GM19438 (cell line): ENCODE results near the gene PADI2.
"Not testable (repeated sequence)": the region's sequence is repeated elsewhere in the genome, so short reads cannot be mapped to it uniquely, and the experiment has no call there.

Experiments
- ATAC-seq: cut with Tn5 transposase; IDR thresholded peaks from one replicate; pipeline ENCODE4 v1.9.1; 2021; ENCODE audit warnings: low read depth; ENCODE audit not compliant: unreplicated experiment

The PADI2 gene

DNA sequence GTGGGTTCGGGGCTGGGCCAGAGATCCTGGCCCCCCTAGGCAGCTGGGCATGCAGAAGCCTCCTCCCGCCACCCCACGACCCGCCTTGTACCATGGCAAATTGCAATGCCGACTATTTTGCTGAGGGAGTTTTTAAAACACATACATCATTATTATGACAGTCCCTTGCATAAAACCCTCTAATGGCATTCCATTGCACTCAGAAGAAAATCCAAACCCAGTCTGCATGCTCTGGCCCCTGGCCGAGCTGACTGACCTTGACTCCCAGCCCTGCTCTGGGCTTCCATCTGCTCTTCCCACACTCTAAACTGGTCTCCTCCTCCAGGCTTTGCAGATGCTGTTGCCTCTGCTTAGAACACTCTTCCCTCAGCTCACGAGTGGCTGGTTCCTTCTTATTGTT, 28.0 kb downstream of the PADI2 start:
- ATAC-seq: no peak

DNA sequence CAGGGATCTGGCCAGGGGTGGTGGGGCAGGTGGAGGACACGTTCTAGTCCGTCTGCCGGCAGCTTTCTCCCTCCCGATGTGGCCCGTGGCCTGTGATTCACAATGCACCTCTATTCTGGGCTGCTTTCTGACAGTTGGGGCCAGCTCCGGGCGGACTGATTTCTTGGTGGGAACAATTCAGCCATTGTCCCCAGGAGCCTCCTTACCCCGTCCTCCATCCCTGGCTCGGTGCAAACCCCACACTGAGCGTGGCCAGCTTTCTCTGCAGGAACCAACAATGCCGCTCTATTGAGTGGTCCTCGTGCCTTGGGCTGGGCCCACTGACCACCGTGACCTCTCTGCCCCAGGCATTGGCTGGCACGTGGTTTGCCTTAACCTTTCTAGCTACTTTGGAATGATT, 29.7 kb downstream of the PADI2 start:
- ATAC-seq: no peak

DNA sequence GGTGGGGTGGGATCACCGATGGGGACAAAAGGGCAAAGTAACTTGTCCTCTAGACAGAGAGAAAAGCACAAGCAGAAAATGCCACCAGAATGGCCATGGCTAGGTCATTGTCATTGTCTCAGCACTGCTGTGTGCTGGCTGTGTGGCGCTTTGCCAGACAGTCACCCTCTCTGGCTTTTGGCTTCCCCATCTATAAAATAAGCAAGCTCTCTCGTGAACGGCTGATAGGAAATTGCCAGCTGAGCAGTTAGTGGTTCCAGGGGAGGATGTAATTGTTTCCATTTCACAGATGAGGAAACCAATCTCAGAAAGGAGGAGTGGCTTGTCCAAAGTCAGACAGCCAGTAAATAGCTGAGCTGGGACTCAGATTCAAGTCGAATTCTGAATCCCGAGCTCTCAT, 32.5 kb downstream of the PADI2 start:
- no peak for ATAC-seq

DNA sequence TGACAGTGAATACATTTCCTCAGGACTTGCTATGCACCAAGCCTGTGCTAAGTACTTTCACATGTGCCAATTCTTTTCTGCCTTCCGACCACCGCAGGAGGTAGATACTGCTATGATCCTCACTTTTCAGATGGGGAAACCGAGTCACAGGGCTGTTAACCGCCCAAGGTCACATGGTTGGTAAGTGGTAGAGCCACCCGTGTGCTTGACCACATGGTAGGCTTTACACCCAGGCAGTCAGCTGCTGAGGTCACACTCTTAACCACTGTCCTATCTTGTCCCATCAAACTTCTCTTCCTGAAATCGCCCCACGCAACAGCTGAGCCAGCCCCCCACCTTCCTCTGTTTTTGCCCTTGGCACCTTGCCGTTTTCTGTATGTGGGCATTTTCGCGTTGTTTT, 34.5 kb downstream of the PADI2 start:
- ATAC-seq: no peak

DNA sequence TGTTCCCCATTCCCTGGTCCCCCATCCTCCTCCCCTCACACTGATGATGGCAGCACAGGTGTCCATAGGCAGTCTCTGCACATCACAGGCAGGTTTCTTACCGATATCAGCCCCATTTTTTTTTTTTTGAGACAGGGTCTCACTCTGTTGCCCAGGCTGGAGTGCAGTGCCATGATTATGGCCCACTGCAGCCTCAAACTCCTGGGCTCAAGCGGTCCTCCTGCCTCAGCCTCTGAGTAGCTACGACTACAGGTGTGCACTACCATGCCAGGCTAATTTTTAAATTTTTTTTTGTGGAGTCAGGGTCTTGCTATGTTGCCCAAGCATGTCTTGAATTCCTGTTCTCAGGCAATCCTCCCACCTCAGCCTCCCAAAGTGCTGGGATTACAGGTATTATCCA, 36.5 kb downstream of the PADI2 start:
- no peak for ATAC-seq

DNA sequence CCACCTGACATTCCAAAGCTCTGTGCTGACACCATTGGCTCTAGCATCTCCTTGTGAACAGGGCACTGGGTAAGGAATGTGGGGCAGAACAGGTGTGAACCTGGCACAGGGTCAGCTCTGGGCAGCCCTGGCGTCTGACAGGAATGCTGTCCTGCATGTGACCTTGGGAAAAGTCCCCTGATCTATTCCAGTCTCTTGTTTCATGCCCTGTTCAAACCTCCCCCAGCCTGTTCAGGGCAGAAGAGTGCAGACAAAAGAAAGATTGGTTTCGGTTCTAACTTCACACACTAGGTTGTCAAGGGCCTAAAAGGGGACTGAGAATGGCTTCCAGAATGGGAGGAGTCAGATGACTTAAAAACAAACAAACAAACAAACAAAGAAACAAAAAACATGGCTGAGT, 37.8 kb downstream of the PADI2 start:
- ATAC-seq: no peak

DNA sequence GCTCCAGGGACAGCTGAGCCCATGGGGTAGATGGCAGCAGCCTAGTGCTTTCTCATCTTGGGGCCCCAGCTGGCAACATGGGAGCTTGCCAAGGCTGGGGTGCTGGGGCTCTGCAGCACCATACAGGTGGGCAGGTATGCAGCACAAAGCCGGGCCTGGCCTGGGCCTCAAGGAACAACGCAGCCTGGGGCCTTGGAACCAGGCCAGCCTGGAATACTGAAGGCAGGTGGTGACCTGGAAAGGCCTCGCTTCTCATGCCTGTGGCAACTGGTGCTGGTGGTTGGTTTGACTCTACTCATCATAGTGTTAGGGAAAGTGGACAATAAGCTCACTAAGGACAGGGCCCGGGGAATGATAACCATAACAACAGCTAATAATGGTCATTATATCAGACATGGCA, 38.4 kb downstream of the PADI2 start:
- ATAC-seq: no peak

DNA sequence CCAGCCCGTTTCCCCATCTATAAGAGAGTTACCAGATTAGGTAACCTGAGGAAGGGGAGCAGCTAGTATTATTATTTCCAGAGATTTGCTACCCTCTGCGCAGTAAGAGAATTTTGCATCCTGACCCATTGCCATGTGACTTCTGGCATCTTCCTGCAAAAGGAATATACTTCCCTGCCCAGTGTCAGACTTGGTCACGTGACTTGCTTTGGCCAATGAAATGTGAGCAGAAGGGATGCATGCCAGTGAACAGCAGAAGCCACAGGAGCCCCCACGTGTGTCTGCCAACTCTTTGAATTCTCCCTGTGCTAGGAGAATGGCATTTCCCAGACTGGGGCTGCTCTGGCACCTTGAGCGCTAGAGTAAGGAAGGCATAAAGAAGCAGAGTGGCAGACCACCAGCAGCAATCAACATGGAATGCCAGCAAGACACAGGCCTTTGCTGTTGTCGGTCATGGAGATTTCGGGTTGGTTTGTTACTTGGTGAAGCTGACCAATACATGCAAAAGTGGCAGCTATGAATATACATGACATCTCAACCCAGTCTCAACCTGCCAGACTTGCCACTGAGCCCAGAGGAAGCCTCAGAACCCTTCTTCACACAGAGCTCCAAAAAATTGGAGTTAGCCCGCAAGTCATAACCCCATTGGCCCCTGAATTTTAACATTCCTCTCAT, 39.0 kb downstream of the PADI2 start:
- no peak for ATAC-seq

DNA sequence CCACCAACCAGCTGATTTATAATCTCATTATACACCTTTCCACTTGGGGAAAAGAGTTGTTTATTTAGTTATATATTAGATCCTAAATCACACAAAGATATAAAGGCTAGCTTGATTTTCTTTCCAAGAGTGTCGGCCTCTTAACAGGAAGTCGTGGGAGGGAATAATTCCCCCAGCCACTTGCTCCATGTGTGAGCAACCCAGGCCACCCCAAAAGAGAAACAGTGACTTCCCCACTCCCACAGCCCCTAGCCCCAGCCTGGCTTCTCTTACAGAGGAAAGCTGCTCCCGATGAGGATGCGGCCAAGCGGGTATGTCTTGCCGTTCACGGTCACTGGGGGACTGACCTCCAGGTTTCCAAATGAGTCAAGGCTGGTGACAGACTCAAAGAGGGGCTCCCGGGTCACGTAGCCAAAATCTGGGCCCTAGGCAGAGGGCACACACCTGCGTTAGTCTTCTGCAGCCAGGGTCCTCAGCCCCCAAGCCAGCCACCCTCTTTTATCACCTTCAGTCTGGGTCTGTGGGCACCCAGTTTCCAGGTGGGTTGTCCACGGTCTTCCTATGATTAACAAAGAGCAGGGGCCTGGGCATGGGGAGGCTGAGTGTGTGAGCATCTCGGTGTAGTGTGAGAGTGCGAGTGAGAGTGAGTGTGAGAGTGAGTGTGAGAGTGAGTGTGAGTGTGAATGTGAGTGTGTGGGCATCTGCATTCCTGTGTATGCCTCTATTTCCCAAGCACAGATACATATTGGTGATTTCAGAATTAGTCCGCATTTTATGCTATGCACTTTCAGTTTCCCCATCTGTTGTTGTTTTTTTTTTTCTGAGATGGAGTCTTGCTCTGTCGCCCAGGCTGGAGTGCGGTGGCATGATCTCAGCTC, 40.0 kb downstream of the PADI2 start:
- ATAC-seq: no peak

DNA sequence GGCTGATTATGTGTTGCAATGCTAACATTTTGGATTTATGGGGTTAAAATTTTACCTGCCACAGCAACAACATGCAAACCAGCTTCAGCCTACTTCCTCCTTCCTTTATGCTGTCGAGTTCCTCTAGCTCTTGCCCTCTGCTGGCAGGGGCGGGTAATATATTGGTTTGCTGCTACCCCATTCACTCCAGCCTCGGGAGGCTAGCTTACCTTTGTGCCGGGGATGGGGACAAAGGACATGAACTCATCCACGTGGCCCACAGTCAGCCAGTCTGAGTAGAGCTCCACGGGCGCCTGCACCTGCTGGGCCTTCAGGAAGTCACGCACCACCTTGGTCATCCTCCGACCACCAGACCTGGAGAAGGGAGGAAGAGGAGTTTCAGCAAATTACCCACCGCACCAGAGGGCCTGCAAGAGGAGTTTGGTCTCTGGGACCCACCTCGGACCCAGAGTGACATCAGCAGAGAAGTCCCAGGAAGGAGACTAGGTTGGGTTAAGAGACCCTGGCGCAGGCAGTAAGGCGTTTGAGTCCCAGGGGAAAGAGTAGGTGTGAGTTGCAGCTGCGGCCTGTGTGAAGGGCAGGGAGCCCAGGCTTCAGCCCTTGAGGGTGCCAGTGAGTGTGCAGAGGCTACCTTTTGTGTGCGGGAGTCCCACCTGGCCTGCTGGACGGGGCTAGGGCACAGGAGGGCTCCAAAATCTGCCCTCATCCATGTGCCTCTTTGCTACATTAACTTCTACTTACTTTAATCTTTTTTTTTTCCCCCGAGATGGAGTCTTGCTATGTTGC, 43.6 kb downstream of the PADI2 start:
- no peak for ATAC-seq

DNA sequence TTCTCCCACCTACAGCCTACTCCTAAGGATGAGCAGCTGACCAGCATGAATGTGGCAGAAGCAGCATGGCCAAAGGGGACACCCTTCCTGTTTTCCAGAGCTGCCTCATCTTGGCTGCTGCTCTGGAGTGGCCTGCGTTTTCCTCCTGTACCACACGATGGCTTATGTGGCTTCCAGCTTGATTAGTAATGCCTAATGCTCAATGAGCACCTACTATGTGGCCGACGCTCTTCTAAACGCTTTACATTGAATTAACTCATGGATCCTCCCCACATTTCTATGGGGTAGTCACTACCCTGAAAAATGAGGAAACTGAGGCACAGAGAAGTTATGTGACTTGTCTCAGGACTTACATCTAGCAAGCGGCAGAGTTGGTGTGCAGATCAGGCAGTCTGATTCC, 47.5 kb downstream of the PADI2 start:
- no peak for ATAC-seq

DNA sequence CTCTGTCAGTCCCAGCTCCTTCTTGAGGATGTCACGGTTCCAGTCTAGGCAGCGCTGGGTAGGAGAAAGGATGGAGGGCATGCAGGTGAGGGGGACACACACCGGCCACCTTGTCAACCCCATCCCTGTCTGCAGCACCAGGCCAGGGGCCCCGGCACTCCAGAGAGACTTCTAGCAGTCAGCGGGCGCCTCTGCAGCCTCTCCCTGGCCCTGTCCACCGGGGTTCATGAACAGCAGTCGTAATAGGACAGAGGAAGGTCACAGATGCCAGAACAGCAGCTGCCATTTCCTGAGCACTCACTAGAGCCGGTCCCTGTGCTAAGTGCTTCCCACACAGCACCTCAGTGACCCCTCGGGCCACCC, 49.1 kb downstream of the PADI2 start:
- no peak for ATAC-seq

DNA sequence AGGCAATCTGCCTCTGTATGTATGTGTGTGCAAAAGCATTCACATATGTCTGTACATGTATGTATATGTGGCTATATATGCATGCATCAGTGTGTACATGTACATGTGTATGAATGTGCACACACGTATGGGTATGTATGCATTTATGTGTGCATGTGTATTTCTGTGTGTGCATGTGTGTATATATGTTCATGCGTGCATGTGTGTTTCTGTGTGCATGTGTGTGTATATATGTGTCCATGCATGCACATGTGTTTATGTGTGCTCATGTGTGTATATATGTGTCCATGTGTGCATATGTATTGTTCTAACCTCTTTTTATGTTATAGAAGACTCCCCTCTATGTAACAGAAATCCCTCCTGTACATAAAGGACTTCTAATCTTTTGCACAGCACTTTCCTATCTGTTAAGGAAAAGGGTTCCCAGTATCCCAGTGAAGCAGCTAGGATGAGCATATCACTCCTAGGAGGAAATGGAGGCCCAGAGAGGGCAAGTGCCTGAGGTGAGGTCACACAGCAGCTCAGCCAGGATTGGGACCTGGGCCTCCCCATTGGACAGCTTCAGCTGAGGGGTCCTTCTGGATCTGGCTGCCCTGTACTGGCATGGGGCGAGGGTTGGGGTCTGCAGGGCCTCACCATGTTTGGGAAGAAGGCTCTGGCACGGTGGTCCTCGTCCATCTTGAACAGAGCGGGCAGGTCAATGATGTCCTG, 49.6 kb downstream of the PADI2 start:
- ATAC-seq: no peak

DNA sequence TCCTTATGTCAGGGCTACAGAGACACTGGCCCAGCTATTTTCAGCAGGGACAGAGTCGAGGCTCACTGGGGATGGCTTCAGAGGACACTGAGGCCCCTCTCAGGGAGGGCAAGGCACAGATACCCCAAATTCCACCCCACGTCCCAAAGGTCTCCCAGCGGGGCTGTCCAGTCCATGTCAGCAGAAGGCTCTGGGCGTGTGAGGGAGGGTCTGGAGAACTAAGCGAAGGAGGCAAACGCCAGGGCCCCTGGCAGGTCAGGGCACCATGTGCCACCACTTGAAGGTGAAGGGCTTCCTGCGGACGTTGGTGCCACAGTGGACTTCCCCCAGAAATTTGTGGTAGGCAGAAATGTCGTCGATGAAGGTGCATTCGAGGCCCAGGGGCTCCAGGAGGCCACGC, 50.5 kb downstream of the PADI2 start:
- no peak for ATAC-seq

DNA sequence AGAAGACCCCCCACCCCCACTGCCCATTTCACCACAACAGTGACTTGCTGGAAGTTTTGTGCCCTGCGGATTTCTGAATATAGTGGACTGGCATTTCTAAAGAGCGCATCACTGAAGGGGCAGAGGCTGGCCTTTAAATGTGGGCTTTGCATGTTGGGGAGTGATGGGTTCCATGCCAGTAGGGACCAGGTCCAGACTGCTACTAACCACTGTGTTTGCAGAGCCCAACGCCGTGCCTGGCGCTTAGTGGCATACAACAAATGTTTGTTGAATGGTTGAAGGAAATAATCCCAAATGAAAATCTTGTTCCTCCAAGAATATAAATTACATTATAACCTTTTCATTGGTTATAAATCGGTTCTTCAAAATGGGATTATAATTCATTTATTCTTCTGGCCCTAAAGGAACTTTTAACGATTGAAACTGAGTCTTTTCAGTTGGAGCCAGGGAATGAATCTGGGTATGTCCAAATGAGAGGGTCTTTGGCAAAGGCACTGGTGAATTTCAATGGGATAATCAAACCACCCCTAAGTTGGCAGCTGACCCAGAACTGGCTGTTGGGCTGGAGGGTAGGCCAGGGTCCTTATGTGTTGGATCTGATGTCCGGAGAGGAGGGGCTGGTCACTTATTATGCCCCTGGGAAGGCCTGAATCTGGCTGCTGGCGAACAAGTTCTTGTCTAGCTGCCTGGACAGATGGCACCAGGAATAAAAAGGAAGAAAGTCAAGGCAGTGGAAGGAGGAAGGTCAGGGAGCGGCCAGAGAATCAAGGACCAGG, 51.6 kb downstream of the PADI2 start:
- ATAC-seq: no peak

DNA sequence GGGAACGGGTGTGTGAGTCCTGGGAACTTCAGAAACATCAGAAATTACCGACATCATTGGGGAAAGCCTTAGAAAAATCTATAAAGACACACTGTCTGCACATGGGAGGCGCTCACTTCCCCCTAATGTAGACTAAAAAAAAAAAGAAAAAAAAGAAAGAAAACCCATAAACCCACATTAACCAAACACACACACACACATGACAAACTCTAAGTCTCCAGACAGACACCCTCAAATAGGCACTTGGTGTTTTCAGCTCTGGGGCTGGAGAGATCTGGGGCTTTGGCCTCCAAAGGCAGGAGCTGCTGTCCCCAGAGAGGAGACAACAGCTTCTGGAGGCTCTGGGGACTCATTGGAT, 52.2 kb downstream of the PADI2 start:
- no peak for ATAC-seq

DNA sequence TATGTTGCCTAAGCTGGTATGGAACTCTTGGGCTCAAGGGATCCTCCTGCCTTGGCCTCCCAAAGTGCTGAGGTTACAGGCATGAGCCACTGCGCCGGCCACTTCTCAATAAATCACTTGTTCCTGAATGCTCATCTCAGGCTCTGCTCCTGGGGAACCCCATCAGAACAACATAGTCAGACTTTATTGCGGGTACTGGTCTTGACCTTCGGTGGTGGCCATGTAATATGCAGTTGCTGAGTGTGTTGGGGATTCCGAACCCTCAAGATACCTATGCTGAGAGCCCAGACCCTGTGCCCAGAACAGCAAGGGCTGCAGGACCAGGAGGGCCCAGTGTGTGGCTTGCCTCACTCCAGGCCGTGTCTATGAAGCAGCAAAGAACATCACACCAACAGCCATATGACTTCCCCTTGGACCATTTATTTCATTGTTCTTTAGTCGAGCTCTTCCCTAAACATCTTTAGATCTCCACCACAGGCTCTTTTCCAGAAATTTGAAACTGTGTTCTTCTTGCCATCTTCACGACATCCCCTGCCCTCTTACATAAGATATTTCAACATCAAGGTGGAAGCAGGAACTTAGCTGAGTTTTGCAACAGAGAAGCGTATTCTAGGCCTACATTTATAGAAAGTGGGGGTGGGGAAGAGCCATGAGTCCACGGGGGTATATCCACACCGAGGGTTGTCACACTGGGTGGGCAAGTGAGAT, 52.7 kb downstream of the PADI2 start:
- no peak for ATAC-seq

DNA sequence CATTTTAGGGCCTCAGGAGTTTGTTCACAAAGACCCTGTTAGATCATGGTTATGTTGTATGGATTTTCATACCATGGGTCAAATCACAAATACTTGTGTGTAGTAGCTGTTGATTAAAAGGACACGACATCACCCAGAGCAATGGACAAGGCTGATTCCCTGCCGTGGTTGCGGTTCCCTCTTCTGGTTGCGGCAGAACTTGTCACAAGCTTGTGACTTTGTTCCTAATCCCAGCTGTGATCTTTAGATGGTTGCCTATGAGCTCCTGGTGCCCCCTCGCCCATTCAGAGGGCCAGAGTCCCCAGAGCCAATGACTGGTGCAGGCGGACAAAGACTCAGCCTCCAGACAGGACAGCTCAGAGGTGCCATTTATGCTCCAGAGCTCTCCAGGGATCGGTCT, 53.6 kb downstream of the PADI2 start:
- no peak for ATAC-seq

DNA sequence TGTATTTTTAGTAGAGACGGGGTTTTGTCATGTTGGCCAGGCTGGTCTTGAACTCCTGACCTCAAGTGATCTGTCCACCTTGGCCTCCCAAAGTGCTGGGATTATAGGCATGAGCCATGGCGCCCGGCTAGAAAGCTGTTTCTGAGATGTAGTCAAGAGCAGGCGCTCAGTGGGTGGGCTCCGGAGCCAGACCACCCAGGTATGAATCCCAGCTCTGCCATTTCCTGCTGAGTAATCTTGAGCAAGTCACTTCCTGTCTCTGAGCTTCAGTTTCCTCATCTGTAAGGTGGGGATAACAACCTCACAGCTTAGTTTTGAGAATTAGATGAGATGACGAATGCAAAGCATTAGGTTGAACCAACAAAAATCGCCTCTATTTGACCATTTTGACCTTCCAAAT, 56.5 kb downstream of the PADI2 start:
- ATAC-seq: not testable (repeated sequence)

DNA sequence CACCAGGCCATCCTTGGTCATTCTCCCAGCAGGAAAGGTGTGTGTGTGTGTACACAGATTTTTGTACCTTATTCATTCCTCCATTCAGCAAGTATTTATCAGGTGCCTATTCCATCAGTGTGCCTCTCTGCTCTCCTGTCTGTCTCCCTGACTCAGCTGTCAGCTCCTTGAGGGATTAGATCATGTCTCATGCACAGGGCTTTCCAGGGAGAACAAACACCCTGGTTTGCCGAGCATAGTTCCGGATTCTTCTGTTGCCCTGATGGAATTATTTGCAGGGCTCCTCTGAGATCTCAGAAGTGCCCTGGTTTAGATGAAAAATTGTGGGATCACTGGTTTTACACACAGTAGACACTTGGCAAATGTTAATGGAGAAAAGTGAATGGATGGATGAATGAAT, 57.4 kb downstream of the PADI2 start:
- no peak for ATAC-seq
